Stimulated activated naive CD8-positive, alpha-beta T cell treated with anti-CD3 and anti-CD28 coated beads, Interleukin-15, amount 100 ng/mL, for 72 hours (primary cell): ENCODE results near the gene RIBC1.
"Not testable (repeated sequence)": the region's sequence is repeated elsewhere in the genome, so short reads cannot be mapped to it uniquely, and the experiment has no call there.

Source experiments
- ATAC-seq: fragments of 150-1000 bp; cut with Tn5 transposase; 2 replicates; pipeline ENCODE4 v1.10.0; 2021; ENCODE audit warnings: mild to moderate bottlenecking, moderate library complexity
- DNase-seq, 2 donors: peaks; one replicate each; pipeline ENCODE4 v3.0.0; 2021 to 2022
- H3K27ac Mint-ChIP-seq, 2 donors: one replicate each; pipeline ENCODE4 v1.8.0; 2022; ENCODE audit warnings: mild to moderate bottlenecking in 2 of 2, mixed read lengths in 2 of 2, moderate library complexity in 2 of 2
- H3K27me3 Mint-ChIP-seq: one replicate; pipeline ENCODE4 v1.8.0; 2022; ENCODE audit warnings: mixed read lengths
- H3K4me1 Mint-ChIP-seq: one replicate; pipeline ENCODE4 v1.8.0; 2022; ENCODE audit warnings: mild to moderate bottlenecking, mixed read lengths
- H3K4me3 Mint-ChIP-seq, 2 donors: one replicate each; pipeline ENCODE4 v1.8.0; 2022; ENCODE audit warnings: mild to moderate bottlenecking in 2 of 2, mixed read lengths in 2 of 2, moderate library complexity in 1 of 2
- H3K9me3 Mint-ChIP-seq, 2 donors: one replicate each; pipeline ENCODE4 v1.8.0; 2022; ENCODE audit warnings: mixed read lengths in 2 of 2

RIBC1 gene

GRCh38 chrX:53449632-53450031 lies 27.0 kb downstream of the RIBC1 start:
- H3K4me3 Mint-ChIP-seq = no peak overlapping the region
- H3K27me3 Mint-ChIP-seq = no peaks in the 10 kb centered on the region
- ATAC-seq (no peak), DNase-seq (no peak)
- no peak overlapping the region for H3K27ac Mint-ChIP-seq
- H3K9me3 Mint-ChIP-seq = no peaks in the 10 kb centered on the region
- H3K4me1 Mint-ChIP-seq = no peaks in the 10 kb centered on the region

- Mint-ChIP-seq H3K27ac (no peak overlapping the region), H3K4me1 (no peaks in the 10 kb centered on the region), H3K4me3 (no peak overlapping the region), H3K9me3 (no peaks in the 10 kb centered on the region), H3K27me3 (peaks cover 16% of the 10 kb centered on the region)
- ATAC-seq (no peak), DNase-seq (no peak)
Observed at GRCh38 chrX:53452812-53453211, 30.1 kb downstream of the RIBC1 start.

GRCh38 chrX:53456254-53456653 lies 33.6 kb downstream of the RIBC1 start:
- Mint-ChIP-seq H3K27ac (peak overlapping the region in 1 of 2 donors; percentile 43), H3K9me3 (no peaks in the 10 kb centered on the region), H3K4me1 (no peaks in the 10 kb centered on the region)

GRCh38 chrX:53458082-53458481 lies 35.4 kb downstream of the RIBC1 start:
- no peak for ATAC-seq
- Mint-ChIP-seq H3K9me3 (no peaks in the 10 kb centered on the region), H3K27ac (no peak overlapping the region), H3K27me3 (peaks cover 16% of the 10 kb centered on the region), H3K4me3 (no peak overlapping the region), H3K4me1 (no peaks in the 10 kb centered on the region)
- no peak for DNase-seq

More at GRCh38 chrX:53456254-53456653, 33.6 kb downstream of the RIBC1 start:
- peaks cover 16% of the 10 kb centered on the region for H3K27me3 Mint-ChIP-seq
- no peak overlapping the region for H3K4me3 Mint-ChIP-seq
- no peak for ATAC-seq
- DNase-seq = no peak

- H3K27me3 Mint-ChIP-seq = peaks cover 14% of the 10 kb centered on the region
- H3K4me3 Mint-ChIP-seq, H3K4me1 Mint-ChIP-seq, DNase-seq, H3K27ac Mint-ChIP-seq, H3K9me3 Mint-ChIP-seq, ATAC-seq: not testable (repeated sequence)
Observed at GRCh38 chrX:53468659-53469058, 46.0 kb downstream of the RIBC1 start.

GRCh38 chrX:53471346-53471745 lies 48.7 kb downstream of the RIBC1 start:
- no peak for ATAC-seq
- Mint-ChIP-seq H3K4me1 (no peaks in the 10 kb centered on the region), H3K4me3 (no peak overlapping the region), H3K27me3 (peaks cover 21% of the 10 kb centered on the region), H3K27ac (no peak overlapping the region), H3K9me3 (no peaks in the 10 kb centered on the region)
- no peak for DNase-seq

GRCh38 chrX:53474707-53475106 lies 52.0 kb downstream of the RIBC1 start:
- no peak for ATAC-seq
- Mint-ChIP-seq H3K4me3 (no peak overlapping the region), H3K9me3 (no peaks in the 10 kb centered on the region), H3K27ac (no peak overlapping the region), H3K4me1 (no peaks in the 10 kb centered on the region), H3K27me3 (peaks cover 21% of the 10 kb centered on the region)
- DNase-seq = no peak

GRCh38 chrX:53476371-53476770 lies 53.7 kb downstream of the RIBC1 start:
- DNase-seq = no peak
- no peak overlapping the region for H3K27ac Mint-ChIP-seq
- no peaks in the 10 kb centered on the region for H3K9me3 Mint-ChIP-seq
- H3K4me1 Mint-ChIP-seq = no peaks in the 10 kb centered on the region
- no peak for ATAC-seq
- no peak overlapping the region for H3K4me3 Mint-ChIP-seq
- H3K27me3 Mint-ChIP-seq = peaks cover 28% of the 10 kb centered on the region

- H3K4me1 Mint-ChIP-seq = no peaks in the 10 kb centered on the region
- H3K4me3 Mint-ChIP-seq = no peak overlapping the region
- DNase-seq = no peak
- ATAC-seq = no peak
- no peaks in the 10 kb centered on the region for H3K9me3 Mint-ChIP-seq
- peaks cover 14% of the 10 kb centered on the region for H3K27me3 Mint-ChIP-seq
- H3K27ac Mint-ChIP-seq = no peak overlapping the region
Observed at GRCh38 chrX:53479301-53479700, 56.6 kb downstream of the RIBC1 start.
